ENCODE measurements around the gene SEMA6B.
"Not testable (repeated sequence)": the region's sequence is repeated elsewhere in the genome, so short reads cannot be mapped to it uniquely, and the experiment has no call there.

The SEMA6B gene

GRCh38 chr19:4559569-4559968, at the start of gene SEMA6B:
Gene SEMA6B, minus strand, starts transcription at chr19:4559684. Its CDS starts 1,227 bp downstream, at chr19:4558457.
- no peak for DNase-seq (ENCODE audit: low spot score)

- DNase-seq (ENCODE audit: low spot score), result no peak
Measured at GRCh38 chr19:4606921-4607678, 47.6 kb upstream of the SEMA6B start.

GRCh38 chr19:4606181-4606580, 46.7 kb upstream of the SEMA6B start:
- DNase-seq (ENCODE audit: low spot score), result no peak

GRCh38 chr19:4604912-4605311, 45.4 kb upstream of the SEMA6B start:
- no peak for DNase-seq (ENCODE audit: low spot score)

GRCh38 chr19:4602915-4603314, 43.4 kb upstream of the SEMA6B start:
- no peak for DNase-seq (ENCODE audit: low spot score)

- no peak for DNase-seq (ENCODE audit: low spot score)
Measured at GRCh38 chr19:4602173-4602788, 42.8 kb upstream of the SEMA6B start.

GRCh38 chr19:4600893-4601292, 41.4 kb upstream of the SEMA6B start:
- DNase-seq (ENCODE audit: low spot score), result no peak

- DNase-seq (ENCODE audit: low spot score), result no peak
Measured at GRCh38 chr19:4600082-4600481, 40.6 kb upstream of the SEMA6B start.

- no peak for DNase-seq (ENCODE audit: low spot score)
Measured at GRCh38 chr19:4598712-4599111, 39.2 kb upstream of the SEMA6B start.

GRCh38 chr19:4597975-4598671, 38.6 kb upstream of the SEMA6B start:
- peak; percentile 74 for DNase-seq (ENCODE audit: low spot score)

GRCh38 chr19:4597278-4597974, 37.9 kb upstream of the SEMA6B start:
- no peak for DNase-seq (ENCODE audit: low spot score)

- DNase-seq (ENCODE audit: low spot score), result no peak
Measured at GRCh38 chr19:4596033-4596904, 36.8 kb upstream of the SEMA6B start.

- DNase-seq (ENCODE audit: low spot score), result not testable (repeated sequence)
Measured at GRCh38 chr19:4595158-4595557, 35.7 kb upstream of the SEMA6B start.

- no peak for DNase-seq (ENCODE audit: low spot score)
Measured at GRCh38 chr19:4594201-4594600, 34.7 kb upstream of the SEMA6B start.

- DNase-seq (ENCODE audit: low spot score), result no peak
Measured at GRCh38 chr19:4593409-4593851, 33.9 kb upstream of the SEMA6B start.

- DNase-seq (ENCODE audit: low spot score), result no peak
Measured at GRCh38 chr19:4592445-4592844, 33.0 kb upstream of the SEMA6B start.

- no peak for DNase-seq (ENCODE audit: low spot score)
Measured at GRCh38 chr19:4591320-4591719, 31.8 kb upstream of the SEMA6B start.

GRCh38 chr19:4590559-4590958, 31.1 kb upstream of the SEMA6B start:
- DNase-seq (ENCODE audit: low spot score), result no peak

GRCh38 chr19:4589579-4590410, 30.3 kb upstream of the SEMA6B start:
- DNase-seq (ENCODE audit: low spot score), result peak; percentile 78

GRCh38 chr19:4588291-4588761, 28.8 kb upstream of the SEMA6B start:
- DNase-seq (ENCODE audit: low spot score), result no peak
